T-helper 2 cell treated with Interferon-gamma antibody and Interleukin-4, amounts not matched to agents 5 μg/mL and 100 μg/mL, for 36 hours (primary cell): ENCODE data around the gene PLPP2.
"Not testable (repeated sequence)": the region's sequence is repeated elsewhere in the genome, so short reads cannot be mapped to it uniquely, and the experiment has no call there.

Source experiments
- DNase-seq: peaks from one replicate; pipeline ENCODE4 v3.0.0; 2021; ENCODE audit warnings: low spot score
- H3K27ac Mint-ChIP-seq: one replicate; pipeline ENCODE4 v1.8.0; 2021; ENCODE audit warnings: mild to moderate bottlenecking, mixed read lengths
- H3K27me3 Mint-ChIP-seq: one replicate; pipeline ENCODE4 v1.8.0; 2021; ENCODE audit warnings: low read depth, mixed read lengths
- H3K36me3 Mint-ChIP-seq: one replicate; pipeline ENCODE4 v1.8.0; 2021; ENCODE audit warnings: low read depth, mixed read lengths
- H3K4me1 Mint-ChIP-seq: one replicate; pipeline ENCODE4 v1.8.0; 2021; ENCODE audit warnings: low read depth, mixed read lengths
- H3K4me3 Mint-ChIP-seq: one replicate; pipeline ENCODE4 v1.8.0; 2022; ENCODE audit warnings: mild to moderate bottlenecking, moderate library complexity, mixed read lengths
- H3K9me3 Mint-ChIP-seq: one replicate; pipeline ENCODE4 v1.8.0; 2021; ENCODE audit warnings: mixed read lengths

Gene PLPP2

DNA sequence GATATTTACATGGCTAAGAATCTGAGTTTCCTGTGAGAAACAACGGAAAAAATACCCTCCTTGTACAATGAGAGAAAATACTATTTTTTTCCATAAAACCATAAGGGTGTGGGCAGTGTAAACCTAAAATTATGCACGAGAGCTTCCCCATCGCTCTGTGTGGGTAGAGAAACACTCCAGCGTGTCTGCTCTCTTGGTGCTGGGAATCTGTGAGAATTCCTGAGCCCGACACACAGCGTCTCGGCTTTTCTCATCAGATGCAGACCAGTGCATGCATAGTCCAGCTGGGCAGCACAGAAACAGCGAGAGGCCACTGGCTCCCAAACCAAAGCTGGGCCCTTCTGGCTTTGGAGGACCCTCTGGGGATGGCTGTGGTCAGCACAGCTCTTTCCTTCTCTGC, 12.0 kb downstream of the PLPP2 start:
- Mint-ChIP-seq H3K27me3 (peaks cover 5% of the 10 kb centered on the region), H3K4me1 (no peaks in the 10 kb centered on the region), H3K36me3 (no peaks in the 10 kb centered on the region), H3K9me3 (no peaks in the 10 kb centered on the region), H3K27ac (no peak overlapping the region), H3K4me3 (no peak overlapping the region)
- no peak for DNase-seq

DNA sequence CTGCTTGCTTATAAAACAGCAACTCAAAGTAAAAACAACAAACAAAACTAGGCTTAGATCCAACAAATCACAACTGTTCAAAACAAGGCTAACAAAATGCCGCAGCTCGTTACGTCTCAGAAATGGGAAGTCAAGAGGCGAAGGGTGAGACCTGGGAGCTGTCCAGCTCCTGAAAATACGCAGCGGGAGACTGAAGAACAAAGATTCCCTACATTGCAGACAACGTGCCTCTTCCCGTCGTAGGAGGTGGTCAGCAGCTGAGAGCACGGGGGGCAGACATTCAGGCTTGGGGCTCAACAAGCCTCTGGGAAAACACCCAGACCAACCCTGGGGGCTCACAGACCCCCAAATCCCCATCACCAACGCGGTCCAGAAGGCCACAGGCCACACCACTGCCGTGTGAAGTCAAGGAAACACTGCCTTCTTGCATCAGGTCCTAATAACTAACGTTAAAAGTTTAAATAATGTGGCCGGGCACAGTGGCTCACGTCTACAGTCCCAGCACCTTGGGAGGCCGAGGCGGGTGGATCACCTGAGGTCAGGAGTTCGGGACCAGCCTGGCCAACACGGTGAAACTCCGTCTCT, 13.5 kb downstream of the PLPP2 start:
- H3K27me3 Mint-ChIP-seq, result peaks cover 5% of the 10 kb centered on the region
- no peaks in the 10 kb centered on the region for H3K9me3 Mint-ChIP-seq
- no peak overlapping the region for H3K4me3 Mint-ChIP-seq
- no peak for DNase-seq
- H3K4me1 Mint-ChIP-seq, result no peaks in the 10 kb centered on the region
- H3K27ac Mint-ChIP-seq, result no peak overlapping the region
- no peaks in the 10 kb centered on the region for H3K36me3 Mint-ChIP-seq

DNA sequence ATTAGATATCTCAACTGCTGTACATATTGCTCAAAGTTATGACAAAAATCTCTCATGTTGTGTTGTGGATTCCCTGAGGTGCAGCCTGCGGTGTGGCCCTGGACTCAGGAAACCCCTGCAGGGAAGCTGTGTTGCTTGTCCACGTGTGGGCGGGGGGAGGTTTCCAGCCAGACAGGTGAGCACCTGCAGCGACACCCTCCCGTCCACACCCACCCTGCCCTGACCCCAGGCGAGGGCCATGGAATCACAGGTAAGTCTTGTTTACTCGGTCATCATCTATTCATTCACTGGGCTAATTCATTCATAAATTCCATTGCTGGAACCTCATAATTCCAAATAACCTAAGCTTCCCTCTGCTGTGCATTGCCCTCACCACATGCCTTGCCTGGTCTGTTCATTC, 14.1 kb downstream of the PLPP2 start:
- Mint-ChIP-seq H3K9me3 (no peaks in the 10 kb centered on the region), H3K4me1 (no peaks in the 10 kb centered on the region), H3K27me3 (peaks cover 6% of the 10 kb centered on the region), H3K36me3 (no peaks in the 10 kb centered on the region), H3K27ac (no peak overlapping the region), H3K4me3 (no peak overlapping the region)
- DNase-seq, result no peak

DNA sequence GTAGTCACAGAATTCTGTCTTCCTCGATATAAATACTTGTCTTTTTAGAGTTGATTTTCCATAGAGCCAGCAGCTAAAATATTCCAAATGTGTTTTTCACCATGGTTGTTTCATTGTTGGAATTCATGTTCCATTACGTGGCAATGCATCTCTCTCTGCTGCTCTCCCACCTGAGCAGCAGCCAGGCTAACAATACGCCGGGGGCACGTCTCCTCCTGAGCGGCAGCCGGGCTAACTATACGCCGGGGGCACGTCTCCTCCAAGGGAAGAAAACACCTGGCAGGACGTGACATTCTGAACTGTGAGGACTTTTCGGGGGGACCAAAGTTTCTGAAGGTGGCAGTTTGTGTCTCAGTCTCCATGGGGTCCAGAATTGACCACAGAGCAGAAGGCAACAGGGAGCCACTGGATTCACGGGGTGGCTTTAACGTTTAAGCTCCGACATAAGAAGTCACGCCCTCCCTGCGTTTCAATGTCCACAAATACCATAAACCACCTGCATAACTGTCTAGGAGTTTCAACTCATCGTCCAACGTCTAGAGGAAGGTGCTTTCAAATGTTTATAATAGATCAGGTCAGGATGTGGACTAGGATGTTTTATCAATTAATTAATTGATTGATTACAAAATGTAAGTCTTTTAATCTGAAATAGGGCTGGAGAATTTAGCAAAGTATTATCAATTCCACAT, 15.1 kb downstream of the PLPP2 start:
- Mint-ChIP-seq H3K36me3 (no peaks in the 10 kb centered on the region), H3K27me3 (peaks cover 8% of the 10 kb centered on the region)

DNA sequence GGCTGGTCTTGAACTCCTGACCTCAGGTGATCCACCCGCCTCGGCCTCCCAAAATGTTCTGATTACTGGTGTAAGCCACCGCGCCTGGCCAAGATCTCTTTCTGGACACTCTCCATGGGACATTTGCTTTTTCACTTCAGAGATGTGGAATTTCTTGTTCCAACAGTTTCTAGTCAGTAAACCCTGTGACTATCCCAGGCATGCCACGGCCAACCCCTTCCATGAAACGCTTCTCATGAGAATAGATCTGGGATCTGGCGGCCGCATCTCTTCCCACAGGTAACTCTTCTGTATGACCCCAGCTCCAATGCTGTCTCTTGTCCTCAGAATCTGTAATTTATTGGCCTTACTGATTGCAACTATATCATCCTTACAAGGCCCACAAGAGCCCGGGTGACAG, 16.2 kb downstream of the PLPP2 start:
- DNase-seq, result no peak
- no peak overlapping the region for H3K27ac Mint-ChIP-seq
- H3K4me3 Mint-ChIP-seq, result no peak overlapping the region
- H3K27me3 Mint-ChIP-seq, result peaks cover 8% of the 10 kb centered on the region
- no peaks in the 10 kb centered on the region for H3K36me3 Mint-ChIP-seq
- H3K4me1 Mint-ChIP-seq, result no peaks in the 10 kb centered on the region
- no peaks in the 10 kb centered on the region for H3K9me3 Mint-ChIP-seq

More for the DNA sequence above, 15.1 kb downstream of the PLPP2 start:
- DNase-seq, result no peak
- no peak overlapping the region for H3K27ac Mint-ChIP-seq
- H3K4me1 Mint-ChIP-seq, result no peaks in the 10 kb centered on the region
- H3K9me3 Mint-ChIP-seq, result no peaks in the 10 kb centered on the region
- no peak overlapping the region for H3K4me3 Mint-ChIP-seq

DNA sequence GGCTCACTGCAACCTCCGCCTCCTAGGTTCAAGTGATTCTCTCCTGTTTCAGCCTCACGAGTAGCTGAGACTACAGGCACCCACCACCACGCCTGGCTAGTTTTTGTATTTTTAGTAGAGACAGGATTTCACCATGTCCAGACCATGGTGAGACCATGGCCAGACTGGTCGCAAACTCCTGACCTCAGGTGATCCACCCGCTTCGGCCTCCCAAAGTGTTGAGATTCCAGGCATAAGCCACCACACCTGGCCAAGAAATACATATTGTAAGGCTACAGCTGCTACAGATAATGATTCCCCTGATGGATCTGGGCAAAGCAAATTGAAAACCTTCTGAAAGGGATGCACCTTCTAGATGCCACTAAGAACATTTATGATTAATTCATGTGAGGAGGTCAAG, 17.8 kb downstream of the PLPP2 start:
- no peak overlapping the region for H3K27ac Mint-ChIP-seq
- peaks cover 15% of the 10 kb centered on the region for H3K27me3 Mint-ChIP-seq
- no peak for DNase-seq
- H3K4me1 Mint-ChIP-seq, result no peaks in the 10 kb centered on the region
- H3K9me3 Mint-ChIP-seq, result no peaks in the 10 kb centered on the region
- no peak overlapping the region for H3K4me3 Mint-ChIP-seq
- H3K36me3 Mint-ChIP-seq, result no peaks in the 10 kb centered on the region

DNA sequence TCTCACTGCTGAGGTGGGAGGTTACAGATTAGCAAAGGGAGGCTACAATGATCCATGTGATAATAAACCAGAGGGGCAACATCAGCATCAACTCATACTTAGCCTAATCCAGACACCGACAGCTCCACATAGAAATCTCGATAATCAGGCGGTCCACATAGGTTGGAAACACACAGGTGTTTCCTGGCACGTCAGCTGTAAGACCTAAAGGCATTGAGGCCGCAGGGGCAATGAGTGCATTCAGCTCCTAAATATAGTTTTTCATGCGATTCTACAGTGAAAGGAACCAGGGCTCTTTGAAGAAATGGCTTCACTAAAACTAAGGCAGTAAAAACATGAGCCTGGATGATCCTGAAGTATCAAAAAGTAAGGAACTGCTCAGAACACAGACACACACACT, 19.3 kb downstream of the PLPP2 start:
- no peak overlapping the region for H3K27ac Mint-ChIP-seq
- peaks cover 20% of the 10 kb centered on the region for H3K27me3 Mint-ChIP-seq
- H3K9me3 Mint-ChIP-seq, result no peaks in the 10 kb centered on the region
- DNase-seq, result no peak
- no peak overlapping the region for H3K4me3 Mint-ChIP-seq
- no peaks in the 10 kb centered on the region for H3K4me1 Mint-ChIP-seq
- no peaks in the 10 kb centered on the region for H3K36me3 Mint-ChIP-seq

DNA sequence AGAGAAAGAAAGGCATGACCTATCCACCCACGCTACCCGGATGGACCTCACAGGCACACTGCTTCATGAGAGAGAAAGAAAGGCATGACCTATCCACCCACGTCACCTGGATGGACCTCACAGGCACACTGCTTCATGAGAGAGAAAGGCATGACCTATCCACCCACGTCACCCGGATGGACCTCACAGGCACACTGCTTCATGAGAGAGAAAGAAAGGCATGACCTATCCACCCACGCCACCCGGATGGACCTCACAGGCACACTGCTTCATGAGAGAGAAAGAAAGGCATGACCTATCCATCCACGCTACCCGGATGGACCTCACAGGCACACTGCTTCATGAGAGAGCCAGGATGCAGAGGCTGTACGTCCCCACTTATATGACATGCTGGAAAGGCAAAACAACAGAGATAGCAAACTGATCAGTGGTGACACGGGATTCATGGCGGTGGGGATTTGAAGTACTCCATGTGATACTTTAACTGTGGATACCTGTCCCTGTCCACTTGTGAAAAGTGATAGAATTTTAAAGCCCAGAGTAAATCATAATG, 20.4 kb downstream of the PLPP2 start:
- H3K27ac Mint-ChIP-seq, DNase-seq, H3K9me3 Mint-ChIP-seq, H3K36me3 Mint-ChIP-seq, H3K4me1 Mint-ChIP-seq, H3K4me3 Mint-ChIP-seq: not testable (repeated sequence)
- peaks cover 30% of the 10 kb centered on the region for H3K27me3 Mint-ChIP-seq

DNA sequence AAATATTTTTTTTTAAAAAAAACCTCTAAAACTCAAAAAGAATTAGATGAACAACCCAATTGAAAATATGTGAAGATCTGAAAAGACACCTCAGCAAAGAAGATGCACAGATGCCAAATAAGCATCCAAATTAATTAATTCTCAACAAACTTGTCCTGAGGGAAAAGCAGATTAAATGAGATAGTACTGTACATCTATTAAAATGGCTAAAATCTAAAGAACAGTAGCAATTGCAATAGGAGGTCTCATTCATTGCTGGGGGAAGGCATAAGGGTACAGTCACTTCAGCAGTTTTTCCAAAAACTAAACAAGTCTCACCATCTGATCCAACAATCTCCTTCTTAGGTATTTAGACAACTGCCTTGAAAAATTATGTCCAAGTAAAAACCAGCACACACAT, 22.0 kb downstream of the PLPP2 start:
- H3K27ac Mint-ChIP-seq, result no peak overlapping the region
- H3K4me1 Mint-ChIP-seq, result peaks cover 4% of the 10 kb centered on the region
- H3K9me3 Mint-ChIP-seq, result no peaks in the 10 kb centered on the region
- no peak for DNase-seq
- peaks cover 44% of the 10 kb centered on the region for H3K27me3 Mint-ChIP-seq
- H3K4me3 Mint-ChIP-seq, result no peak overlapping the region
- no peaks in the 10 kb centered on the region for H3K36me3 Mint-ChIP-seq

DNA sequence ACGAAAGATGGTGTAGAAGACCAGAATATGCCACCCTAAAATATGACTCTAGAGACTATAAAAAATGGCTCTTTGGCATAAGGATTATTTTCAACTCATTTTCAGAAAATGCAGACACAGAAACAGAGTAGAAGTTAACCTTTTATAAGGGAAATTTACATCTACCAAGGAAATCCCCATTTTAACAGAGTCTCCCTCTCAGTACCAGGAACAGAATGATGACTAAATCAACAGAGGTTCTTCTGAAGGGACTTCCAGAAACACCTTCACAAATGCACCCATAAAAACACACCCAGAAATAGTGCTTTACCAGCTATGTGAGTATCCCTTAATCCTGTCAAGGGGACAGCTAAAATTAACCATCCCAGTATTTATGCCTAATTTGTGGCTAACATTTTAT, 29.1 kb downstream of the PLPP2 start:
- no peaks in the 10 kb centered on the region for H3K9me3 Mint-ChIP-seq
- H3K27me3 Mint-ChIP-seq, result peaks cover 26% of the 10 kb centered on the region

DNA sequence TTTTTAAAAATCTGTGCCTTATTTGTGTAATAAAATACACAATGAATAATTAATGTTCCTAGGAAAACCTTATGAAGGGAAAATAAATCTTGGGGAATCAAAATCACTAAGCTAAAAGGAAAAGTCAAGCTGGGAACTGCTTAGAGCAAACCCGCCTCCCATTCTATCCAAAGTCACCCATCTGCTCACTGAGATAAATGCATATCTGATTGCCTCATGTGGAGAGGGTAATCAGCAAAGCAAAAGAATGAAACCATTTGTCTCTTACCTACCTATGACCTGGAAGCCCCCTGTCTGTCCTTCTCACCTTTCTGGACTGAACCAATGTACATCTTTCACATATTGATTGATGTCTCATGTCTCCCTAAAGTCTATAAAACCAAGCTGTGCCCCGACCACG, 34.4 kb downstream of the PLPP2 start:
- not testable (repeated sequence) for H3K4me3 Mint-ChIP-seq, H3K9me3 Mint-ChIP-seq, DNase-seq, H3K36me3 Mint-ChIP-seq, H3K4me1 Mint-ChIP-seq, H3K27ac Mint-ChIP-seq
- peaks cover 25% of the 10 kb centered on the region for H3K27me3 Mint-ChIP-seq

More for the DNA sequence above, 29.1 kb downstream of the PLPP2 start:
- Mint-ChIP-seq H3K36me3 (no peaks in the 10 kb centered on the region), H3K4me1 (peaks cover 4% of the 10 kb centered on the region), H3K27ac (no peak overlapping the region), H3K4me3 (no peak overlapping the region)
- DNase-seq, result no peak

DNA sequence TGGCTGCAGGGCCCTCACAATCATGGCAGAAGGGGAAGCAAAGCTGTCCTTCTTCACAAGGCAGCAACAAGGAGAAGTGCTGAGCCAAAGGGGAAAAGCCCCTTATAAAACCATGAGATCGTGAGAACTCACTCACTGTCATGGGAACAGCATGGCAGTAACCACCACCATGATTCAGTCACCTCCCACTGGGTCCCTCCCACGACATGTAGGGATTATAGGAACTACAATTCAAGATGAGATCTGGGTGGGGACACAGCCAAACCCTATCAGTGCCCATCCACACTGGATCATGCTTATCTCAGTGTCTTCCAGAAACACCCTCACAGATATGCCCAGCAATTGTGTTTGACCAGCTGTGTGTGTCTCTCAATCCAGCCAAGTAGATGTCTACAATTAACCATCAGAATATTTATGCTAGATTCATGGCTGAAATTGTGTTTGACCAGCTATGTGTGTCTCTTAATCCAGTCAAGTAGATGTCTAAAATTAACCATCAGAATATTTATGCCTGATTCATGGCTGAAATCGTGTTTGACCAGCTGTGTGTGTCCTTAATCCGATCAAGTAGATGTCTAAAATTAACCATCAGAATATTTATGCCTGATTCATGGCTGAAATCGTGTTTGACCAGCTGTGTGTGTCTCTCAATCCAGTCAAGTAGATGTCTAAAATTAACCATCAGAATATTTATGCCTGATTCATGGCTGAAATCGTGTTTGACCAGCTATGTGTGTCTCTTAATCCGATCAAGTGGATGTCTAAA, 38.6 kb downstream of the PLPP2 start:
- H3K9me3 Mint-ChIP-seq, H3K27ac Mint-ChIP-seq, H3K4me3 Mint-ChIP-seq, DNase-seq, H3K36me3 Mint-ChIP-seq, H3K4me1 Mint-ChIP-seq: not testable (repeated sequence)
- H3K27me3 Mint-ChIP-seq, result peaks cover 25% of the 10 kb centered on the region

DNA sequence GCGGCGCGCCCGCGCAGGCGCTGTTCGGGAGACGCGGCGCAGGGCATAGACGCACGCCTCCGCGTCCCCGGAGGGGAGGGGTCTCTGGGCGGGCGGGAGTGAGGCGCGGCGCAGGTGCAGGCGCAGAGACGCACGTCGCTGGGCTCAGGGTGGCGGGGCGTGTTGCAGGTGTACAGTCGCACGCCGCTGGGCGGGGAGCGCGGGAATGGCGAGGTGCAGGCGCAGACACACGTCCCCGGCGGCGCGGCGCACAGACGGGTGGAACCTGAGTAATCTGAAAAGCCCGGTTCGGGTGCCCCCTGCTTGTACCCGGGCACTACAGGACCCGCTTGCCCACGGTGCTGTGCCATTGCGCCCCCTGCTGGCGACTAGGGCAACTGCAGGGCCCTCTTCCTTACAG, 44.7 kb downstream of the PLPP2 start:
- peaks cover 3% of the 10 kb centered on the region for H3K27me3 Mint-ChIP-seq
- H3K9me3 Mint-ChIP-seq, result no peaks in the 10 kb centered on the region
- DNase-seq, result peak; percentile 27
- no peak overlapping the region for H3K4me3 Mint-ChIP-seq
- no peaks in the 10 kb centered on the region for H3K4me1 Mint-ChIP-seq
- no peak overlapping the region for H3K27ac Mint-ChIP-seq
- no peaks in the 10 kb centered on the region for H3K36me3 Mint-ChIP-seq

DNA sequence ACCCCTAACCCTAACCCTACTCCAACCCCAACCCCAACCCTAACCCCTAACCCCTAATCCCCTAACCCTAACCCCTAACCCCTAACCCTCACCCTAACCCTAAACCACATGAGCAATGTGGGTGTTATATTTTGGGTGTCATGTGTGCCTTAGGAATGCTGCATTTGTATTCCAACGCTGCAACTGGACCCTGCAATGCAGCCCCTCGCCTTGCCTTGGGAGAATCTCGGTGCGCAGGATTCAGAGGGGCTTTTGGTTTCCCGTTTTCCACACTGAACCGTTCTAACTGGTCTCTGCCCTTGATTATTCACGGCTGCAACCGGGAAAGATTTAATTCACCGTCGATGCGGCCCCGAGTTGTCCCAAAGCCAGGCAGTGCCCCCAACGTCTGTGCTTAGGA, 45.3 kb downstream of the PLPP2 start:
- H3K4me3 Mint-ChIP-seq, H3K27me3 Mint-ChIP-seq, H3K36me3 Mint-ChIP-seq, DNase-seq, H3K27ac Mint-ChIP-seq, H3K9me3 Mint-ChIP-seq, H3K4me1 Mint-ChIP-seq: not testable (repeated sequence)
